GM21367 (cell line): ENCODE data around the gene MAGI3.
"Not testable (repeated sequence)": the region's sequence is repeated elsewhere in the genome, so short reads cannot be mapped to it uniquely, and the experiment has no call there.

Source experiments
- ATAC-seq: cut with Tn5 transposase; IDR thresholded peaks from one replicate; pipeline ENCODE4 v1.9.1; 2021; ENCODE audit not compliant: unreplicated experiment

MAGI3 gene

DNA sequence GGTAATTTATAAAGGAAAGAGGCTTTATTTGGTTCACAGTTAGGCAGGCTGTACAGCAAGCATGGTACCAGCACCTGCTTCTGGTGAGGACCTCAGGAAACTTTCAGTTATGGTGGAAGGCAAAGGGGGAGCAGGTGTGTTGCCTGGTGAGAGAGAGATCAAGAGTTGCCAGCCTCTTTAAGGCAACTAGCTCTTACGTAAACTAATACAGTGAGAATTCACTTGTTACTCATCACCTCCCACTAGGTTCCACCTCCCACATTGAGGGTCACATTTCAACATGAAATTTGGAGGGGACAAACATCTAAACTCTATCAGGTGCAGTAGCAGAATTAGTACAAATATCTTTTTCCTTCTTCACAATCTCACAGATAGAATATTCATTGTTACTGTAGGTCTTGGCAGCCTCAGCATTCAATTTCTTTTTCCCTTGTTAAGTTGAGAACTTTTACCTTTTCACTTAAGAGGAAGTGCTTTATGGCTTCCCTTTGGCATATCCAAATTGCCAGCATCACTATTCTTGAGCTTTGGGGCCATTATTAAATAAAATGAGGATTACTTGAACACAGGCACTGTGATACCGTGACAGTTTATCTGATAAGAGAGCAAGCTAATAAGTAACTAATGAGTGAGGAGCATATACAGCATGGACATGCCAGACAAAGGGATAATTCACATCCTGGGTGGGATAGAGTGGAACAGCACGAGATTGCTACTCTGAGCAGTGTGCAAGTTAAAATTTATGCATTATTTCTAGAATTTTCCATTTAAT lies 48.4 kb downstream of the MAGI3 start:
- no peak for ATAC-seq

DNA sequence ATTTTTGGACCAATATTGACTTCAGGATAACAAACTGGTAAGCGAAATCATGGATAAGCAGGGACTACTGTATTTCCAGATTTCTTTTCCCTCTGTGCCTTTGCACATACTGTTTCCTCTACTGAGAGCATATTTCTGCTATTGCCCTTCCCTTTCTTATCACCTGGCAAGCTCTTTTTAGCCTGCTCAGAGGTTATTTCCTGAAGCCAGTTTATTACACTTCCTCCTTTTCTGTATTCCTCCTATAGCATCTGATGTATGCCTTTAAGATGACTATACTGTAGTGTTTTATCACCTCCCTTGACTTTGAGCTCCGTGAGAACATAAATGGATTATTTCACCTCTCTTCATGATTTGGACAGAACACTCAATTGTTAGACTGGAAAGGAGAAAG lies 49.0 kb downstream of the MAGI3 start:
- no peak for ATAC-seq

DNA sequence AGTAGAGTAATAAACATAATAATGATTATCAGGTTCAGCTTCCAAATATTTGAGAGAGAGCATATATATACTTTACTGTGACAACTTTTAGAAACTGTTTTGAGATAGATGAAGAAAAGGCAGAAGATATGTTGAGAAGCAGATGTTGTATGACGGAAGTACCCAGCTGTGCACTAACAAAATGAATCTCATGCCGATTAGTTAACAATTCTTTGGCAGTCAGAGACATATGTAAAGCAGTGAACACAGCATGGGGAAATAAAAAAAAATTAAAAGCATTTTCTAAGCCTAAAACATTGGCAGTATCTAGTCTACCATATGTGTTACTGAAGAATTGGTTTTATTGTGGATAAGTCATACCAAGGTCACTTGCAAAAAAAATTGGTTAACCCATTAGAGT lies 51.8 kb downstream of the MAGI3 start:
- ATAC-seq = no peak

DNA sequence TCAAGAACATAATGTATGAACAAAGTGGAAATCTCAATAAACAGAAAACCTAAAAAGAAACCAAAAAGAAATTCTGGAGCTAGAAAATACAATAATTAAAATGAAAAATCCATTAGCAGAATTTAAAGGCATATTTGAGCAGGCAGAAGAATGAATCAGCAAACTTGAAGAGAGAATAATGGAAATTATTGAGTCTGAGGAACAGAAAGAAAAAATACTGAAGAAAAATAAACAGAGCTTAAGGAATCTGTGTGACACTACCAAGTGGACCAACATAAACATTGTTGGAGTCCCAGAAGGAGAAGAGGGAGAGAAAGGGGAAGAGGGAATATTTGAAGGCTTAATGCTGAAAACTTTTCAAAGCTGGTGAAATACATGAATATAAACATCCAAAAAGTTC lies 54.5 kb downstream of the MAGI3 start:
- ATAC-seq = no peak

DNA sequence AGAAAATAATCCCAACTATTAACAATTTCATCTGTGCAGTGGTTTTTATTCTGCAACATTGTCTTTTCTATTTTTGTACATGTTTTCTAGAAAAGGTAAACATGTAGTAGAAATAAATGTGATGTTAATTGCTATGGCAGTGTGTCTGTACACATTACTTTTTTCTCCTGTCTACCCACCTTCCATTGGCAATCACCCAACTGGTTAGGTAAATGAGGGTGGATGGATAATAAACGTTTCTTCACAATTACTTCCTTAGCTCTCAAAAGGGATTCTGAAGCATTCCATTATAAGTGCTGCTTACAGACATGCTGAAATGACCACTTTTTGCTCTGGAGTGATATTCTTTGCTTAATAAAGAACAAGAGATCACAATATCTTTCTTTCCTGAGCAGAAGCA lies 61.4 kb downstream of the MAGI3 start:
- no peak for ATAC-seq

DNA sequence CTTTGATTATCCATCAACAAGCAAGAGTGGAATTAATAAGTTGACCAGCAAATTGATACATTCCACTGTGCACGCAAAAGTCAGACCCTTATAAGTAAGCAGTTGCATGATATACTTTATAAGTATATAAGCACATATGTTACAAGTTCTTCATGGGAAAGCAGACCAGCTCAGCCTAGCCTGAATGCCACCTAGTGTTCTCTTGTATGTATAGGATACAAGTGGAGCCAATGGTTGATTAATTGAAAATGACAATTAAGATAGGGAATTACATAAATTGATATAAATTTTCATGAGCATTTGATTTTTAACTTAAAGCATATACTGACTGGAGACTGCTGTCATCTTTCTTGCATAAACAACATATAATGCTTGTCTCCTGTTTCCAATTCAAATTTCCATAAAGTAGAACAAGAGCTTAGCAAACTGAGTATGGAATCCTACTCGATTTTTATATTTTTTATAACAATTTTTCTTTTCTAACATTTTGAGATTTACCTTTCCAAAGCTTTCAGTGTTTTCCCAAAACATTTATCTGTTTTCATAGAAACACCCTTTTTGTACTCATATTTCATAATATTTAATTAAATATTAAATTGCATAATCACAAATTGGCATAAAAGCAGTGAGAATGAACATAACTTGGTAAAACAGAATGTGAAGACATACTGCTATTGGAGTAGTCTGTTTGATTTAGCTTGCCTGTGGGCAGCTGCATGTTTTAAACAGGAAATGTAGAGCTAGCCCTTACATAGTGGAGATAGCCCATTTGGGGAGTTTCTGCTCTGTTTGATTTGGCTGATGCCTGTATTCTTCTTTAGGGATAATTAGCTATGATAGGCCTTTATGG lies 62.8 kb downstream of the MAGI3 start:
- no peak for ATAC-seq

DNA sequence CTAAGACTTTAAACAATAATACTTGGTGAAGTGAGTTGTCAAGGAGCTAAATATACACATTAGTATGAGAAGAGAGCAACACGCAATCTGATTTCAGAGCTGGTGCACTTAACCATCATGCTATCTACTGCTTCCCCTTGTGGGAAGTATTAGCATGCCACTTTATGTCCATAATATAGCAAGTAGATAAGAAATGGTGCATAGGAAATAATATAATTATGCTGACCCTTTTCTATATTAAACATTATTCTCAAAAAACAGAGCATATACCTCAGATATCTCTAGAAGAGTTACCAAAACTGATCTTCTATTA lies 63.4 kb downstream of the MAGI3 start:
- no peak for ATAC-seq

DNA sequence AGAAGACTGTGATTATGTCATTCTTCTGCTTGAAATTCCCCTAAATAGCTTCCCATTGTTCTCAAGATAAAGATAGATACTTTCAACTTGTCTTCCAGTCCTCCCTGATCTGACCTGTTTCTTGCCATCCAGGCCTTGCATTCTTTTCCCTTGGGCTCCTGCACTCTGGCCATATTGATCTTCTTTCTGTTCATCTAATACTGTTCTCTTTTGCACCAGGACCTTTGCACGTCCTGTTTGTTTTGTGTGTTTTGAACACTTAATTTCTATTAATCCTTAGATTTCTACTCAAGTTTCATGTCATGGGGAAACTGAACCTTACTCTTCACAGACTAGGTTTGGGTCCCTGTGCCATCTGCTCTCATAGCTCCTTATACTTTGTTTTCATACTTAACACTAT lies 65.1 kb downstream of the MAGI3 start:
- ATAC-seq = no peak

DNA sequence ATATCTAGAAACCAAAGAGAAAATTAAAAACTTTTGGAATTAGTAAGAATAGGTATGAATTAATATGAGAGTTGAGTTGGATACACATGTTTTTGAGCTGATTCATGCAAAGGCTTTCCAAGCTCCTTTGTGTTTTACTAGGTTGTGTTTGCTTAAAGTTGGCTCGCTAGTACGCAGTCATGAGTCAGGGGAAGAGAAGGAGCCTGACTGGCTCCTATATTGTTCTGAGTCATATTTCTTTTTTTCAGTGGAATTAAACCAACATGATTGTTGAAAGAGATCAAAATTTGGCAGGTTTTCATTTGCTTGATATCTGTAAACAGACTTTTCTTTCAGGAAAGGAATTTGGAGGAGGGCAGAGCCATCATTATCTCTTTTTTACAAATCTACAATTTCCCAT lies 66.7 kb downstream of the MAGI3 start:
- ATAC-seq = no peak

DNA sequence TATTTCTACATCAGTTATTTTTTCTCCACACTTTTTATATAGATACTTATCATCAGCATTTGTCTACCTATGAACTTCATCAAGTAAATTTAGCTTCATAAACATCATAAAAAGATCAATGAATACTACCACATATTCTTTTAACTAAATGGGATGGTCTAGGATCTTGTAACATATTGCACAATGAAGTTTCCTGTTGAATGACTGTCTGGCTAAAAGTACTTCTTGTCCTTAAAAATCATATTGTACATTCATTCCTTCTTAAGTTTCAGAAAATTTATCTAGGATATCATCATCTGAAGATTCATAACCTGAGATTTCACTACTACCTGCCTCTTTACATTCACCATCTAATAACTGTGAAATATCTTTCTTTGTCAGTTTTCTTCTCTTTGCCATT lies 69.0 kb downstream of the MAGI3 start:
- ATAC-seq = no peak

DNA sequence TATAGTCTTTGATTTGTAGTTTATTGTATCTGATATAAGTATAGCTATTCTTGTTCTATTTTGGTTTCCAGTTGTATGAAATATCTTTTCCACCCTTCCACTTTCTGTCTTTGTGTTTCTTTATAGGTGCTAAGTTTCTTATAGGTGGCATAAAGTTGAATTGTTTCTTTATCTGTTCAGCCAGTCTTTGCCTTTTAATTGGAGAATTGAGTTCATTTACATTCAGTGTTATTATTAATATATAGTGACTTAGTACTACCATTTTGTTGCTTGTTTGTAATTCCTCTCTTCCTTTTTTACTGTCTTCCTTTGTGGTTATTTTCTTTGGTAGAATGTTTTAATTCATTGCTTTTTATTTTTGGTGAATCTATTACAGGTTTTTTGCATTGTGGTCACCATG lies 77.7 kb downstream of the MAGI3 start:
- no peak for ATAC-seq

DNA sequence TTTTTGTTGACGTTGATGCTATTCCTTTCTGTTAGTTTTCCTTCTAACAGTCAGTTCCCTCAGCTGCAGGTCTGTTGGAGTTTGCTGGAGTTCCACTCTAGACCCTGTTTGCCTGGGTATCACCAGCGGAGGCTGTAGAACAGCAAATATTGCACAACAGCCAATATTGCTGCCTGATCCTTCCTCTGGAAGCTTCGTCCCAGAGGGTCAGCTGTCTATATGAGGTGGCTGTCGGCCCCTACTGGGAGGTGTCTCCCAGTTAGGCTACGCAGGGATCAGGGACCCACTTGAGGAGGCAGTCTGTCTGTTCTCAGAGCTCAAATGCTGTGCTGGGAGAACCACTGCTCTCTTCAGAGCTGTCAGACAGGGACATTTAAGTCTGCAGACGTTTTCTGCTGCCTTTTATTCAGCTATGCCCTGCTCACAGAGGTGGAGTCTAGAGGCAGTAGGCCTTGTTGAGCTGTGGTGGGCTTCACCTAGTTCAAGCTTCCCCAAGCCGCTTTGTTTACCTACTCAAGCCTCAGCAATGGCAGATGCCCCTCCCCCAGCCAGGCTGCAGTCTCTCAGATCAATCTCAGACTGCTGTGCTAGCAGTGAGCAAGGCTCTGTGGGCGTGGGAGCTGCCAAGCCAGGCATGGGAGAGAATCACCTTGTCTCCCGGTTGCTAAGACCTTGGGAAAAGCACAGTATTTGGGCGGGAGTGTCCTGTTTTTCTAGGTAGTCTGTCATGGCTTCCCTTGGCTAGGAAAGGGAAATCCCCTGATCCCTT lies 88.3 kb downstream of the MAGI3 start:
- not testable (repeated sequence) for ATAC-seq

DNA sequence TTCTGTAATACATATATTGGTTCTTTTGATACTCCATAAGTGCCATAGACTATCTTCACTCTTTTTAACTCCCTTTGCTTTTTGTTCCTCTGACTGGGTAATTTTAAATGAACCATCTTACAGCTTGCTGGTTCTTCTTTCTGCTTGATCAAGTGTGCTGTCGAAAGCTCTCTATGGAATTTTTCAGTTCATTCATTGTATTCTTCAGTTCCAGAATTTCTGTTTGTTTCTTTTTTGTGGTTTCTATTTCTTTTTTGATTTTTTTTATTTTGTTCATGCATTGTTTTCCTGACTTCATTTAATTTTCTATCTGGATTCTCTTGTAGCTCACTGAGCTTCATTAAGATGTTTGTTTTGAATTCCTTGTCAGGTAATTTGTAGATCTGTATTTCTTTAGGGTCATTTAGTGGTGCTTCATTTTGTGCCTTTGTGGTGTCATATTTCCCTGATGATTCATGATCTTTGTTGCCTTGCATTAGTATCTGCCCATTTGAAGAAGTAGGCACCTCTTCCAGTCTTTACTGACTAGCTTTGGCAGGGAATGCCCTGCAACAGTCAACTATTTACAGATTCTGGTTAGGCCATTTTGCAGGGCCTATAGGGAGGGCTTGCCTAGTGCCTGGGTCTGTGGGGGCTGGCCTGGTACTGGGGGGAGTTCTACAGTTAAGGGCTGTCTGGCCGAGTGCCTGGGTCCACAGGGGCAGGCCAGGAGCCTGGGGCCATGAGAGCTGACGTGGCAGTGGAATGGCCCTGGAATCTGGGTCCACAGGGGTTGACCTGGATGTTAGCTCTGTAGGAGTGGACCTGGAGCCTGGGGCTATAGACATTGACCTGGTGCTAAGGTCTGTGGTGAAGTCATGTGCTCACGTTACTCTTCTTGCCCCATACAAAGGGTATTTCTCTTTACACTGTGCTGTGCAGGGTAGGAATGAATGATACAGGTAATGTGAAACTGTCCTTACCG lies 89.7 kb downstream of the MAGI3 start:
- no peak for ATAC-seq

DNA sequence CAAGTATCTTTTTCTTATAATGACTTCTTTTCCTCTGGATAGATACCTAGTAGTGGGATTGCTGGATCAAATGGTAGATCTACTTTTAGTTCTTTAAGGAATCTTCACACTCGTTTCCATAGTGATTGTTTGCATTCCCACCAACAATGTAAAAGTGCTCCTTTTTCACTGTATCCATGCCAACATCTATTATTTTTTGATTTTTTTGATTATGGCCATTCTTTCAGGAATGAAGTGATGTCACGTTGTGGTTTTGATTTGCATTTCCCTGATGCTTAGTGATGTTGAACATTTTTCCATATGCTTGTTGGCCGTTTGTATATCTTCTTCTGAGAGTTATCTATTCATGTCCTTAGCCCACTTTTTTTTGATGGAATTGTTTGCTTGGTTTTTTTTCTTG lies 94.8 kb downstream of the MAGI3 start:
- ATAC-seq = not testable (repeated sequence)

DNA sequence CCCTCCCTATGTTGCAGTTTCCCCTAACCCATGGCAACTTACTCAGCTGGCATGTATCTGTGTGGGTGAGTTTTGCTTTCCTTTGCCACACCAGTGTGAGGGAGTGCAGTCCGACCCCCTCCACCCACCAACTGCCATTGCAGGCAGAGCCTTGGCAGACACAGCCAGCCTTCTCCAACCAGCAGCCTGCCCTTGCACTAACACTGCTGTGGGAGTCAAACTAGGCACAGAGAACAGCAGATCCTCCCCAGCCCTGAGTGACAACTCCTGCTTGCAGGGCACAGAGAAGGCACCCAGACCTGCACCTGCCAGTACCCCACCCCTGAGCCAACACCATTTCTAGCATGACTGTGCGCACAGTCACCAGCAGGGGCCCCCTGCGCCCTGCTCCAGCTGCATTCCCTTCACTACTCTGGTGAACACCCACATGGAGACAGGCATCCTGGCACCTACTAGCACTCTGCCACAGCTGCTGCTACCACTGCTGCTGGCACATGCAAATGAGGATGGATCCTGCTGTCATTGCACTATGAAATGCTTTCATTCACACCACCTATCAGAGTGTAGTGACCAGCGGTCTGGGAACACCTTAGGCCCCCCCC lies 98.4 kb downstream of the MAGI3 start:
- ATAC-seq = no peak

DNA sequence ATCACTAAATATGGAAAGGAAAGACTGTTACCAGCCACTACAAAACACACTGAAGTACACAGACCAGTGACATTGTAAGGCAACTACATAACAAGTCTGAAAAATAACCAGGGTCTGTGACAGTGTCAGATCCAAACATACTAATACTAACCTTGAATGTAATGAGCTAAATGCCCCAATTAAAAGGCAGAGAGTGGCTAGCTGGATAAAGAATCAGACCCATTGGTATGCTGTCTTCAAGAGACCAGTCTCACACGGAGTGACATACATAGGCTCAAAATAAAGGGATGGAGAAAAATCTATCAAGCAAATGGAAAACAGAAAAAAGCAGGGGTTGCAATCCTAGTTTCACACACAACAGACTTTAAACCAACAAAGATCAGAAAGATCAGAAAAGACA lies 100.1 kb downstream of the MAGI3 start:
- ATAC-seq = no peak

DNA sequence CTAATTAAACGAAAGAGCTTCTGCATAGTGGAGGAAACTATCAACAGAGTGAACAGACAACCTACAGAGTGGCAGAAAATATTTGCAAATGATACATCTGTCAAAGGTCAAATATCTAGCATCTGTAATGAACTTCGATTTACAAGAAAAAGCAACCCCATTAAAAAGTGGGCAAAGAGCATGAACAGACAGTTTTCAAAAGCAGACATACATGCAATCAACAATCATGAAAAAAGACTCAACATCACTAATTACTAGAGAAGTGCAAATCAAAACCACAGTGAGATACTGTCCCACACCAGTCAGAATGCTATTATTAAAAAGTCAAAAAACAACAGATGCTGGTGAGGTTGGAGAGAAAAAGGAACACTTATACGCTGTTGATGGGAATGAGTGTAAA lies 103.2 kb downstream of the MAGI3 start:
- no peak for ATAC-seq

DNA sequence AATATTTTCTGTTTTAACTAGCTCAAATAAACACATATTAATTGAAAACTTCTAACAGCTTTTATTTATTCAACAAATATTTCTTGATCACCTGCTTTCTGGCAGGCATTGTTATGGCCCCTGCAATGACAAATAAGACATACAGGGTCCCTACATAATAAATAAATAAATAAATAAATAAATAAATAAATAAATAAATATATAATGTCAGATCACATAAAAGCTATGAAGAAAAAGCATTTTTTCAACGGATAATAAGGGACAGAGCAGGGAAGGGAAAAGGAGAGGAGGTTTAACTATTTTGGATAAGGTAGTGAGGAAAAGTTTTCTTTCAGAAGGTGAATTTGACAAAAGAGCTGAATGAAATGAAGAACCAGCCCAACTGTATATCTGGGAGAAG lies 115.0 kb downstream of the MAGI3 start:
- ATAC-seq = no peak

DNA sequence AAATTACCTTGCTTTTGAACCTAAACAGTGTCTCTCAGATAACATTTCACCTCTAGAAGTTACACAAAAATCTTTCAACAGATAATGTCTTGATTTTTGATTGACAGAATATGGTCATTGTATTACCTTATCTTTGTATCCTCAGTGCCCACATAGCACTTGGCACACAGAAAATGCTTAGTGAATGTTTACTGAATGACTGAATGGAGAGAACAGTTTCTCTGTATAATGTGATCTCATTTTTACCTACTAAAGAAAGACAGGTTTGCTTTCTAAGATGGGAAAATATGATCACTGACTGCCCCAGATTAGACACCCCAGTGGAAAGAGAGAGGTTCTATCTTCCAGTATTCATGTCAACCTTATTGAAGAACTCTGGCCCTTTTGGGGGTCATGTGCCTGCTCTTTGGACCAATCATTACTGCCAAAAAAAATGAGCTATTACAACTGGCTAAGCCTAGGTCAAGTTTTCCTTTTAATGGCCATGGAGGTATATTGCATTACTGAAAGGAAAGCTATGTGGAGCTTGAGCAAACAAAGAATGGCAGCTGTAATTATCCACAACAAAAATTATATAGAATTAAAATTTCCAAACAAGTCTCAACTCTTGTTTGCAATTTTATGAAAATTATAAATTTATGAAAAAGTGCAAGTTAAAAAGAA lies 117.4 kb downstream of the MAGI3 start:
- no peak for ATAC-seq
